Right kidney (tissue), 1 donor: ENCODE results near the gene NUP93.
A peak's percentile ranks its signal among the peaks of the same experiment; 100 is the strongest.

Experiments used
- DNase-seq: peaks from one replicate; pipeline ENCODE4 v3.0.0-alpha.2; 2016

NUP93 gene

GRCh38 chr16:56742030-56742984 is 12.4 kb downstream of the NUP93 start:
- DNase-seq: no peak

- DNase-seq: no peak
Observed at GRCh38 chr16:56743840-56744239, 13.9 kb downstream of the NUP93 start.

- peak; percentile 30 for DNase-seq
Observed at GRCh38 chr16:56744996-56745640, 15.2 kb downstream of the NUP93 start.

- no peak for DNase-seq
Observed at GRCh38 chr16:56747486-56748045, 17.6 kb downstream of the NUP93 start.

- no peak for DNase-seq
Observed at GRCh38 chr16:56748191-56748590, 18.3 kb downstream of the NUP93 start.

- no peak for DNase-seq
Observed at GRCh38 chr16:56748826-56749225, 18.9 kb downstream of the NUP93 start.

GRCh38 chr16:56749672-56750491 is 20.0 kb downstream of the NUP93 start:
- no peak for DNase-seq

GRCh38 chr16:56753410-56753809 is 23.5 kb downstream of the NUP93 start:
- no peak for DNase-seq

GRCh38 chr16:56755038-56755437 is 25.1 kb downstream of the NUP93 start:
- no peak for DNase-seq

- no peak for DNase-seq
Observed at GRCh38 chr16:56758432-56758831, 28.5 kb downstream of the NUP93 start.

GRCh38 chr16:56758930-56759329 is 29.0 kb downstream of the NUP93 start:
- no peak for DNase-seq

- DNase-seq: no peak
Observed at GRCh38 chr16:56763291-56763916, 33.5 kb downstream of the NUP93 start.

GRCh38 chr16:56764835-56765234 is 34.9 kb downstream of the NUP93 start:
- no peak for DNase-seq

- no peak for DNase-seq
Observed at GRCh38 chr16:56765949-56766348, 36.0 kb downstream of the NUP93 start.

- no peak for DNase-seq
Observed at GRCh38 chr16:56767024-56767423, 37.1 kb downstream of the NUP93 start.

- no peak for DNase-seq
Observed at GRCh38 chr16:56769677-56770076, 39.7 kb downstream of the NUP93 start.

GRCh38 chr16:56771558-56772279 is 41.8 kb downstream of the NUP93 start:
- no peak for DNase-seq

GRCh38 chr16:56773532-56773931 is 43.6 kb downstream of the NUP93 start:
- no peak for DNase-seq

GRCh38 chr16:56774016-56774680 is 44.2 kb downstream of the NUP93 start:
- no peak for DNase-seq

- DNase-seq: no peak
Observed at GRCh38 chr16:56775162-56775561, 45.2 kb downstream of the NUP93 start.

GRCh38 chr16:56776562-56776961 is 46.6 kb downstream of the NUP93 start:
- no peak for DNase-seq
